GM19395 (cell line): ENCODE data around the gene OR4D11.
A peak's percentile ranks its signal among the peaks of the same experiment; 100 is the strongest.
"Not testable (repeated sequence)": the region's sequence is repeated elsewhere in the genome, so short reads cannot be mapped to it uniquely, and the experiment has no call there.

Experiments
- ATAC-seq: cut with Tn5 transposase; IDR thresholded peaks from one replicate; pipeline ENCODE4 v1.9.1; 2021; ENCODE audit warnings: mild to moderate bottlenecking, moderate library complexity; ENCODE audit not compliant: unreplicated experiment

Gene OR4D11

GRCh38 chr11:59547605-59548308 is 44.4 kb downstream of the OR4D11 start:
- ATAC-seq: not testable (repeated sequence)

- no peak for ATAC-seq
Observed at GRCh38 chr11:59548309-59548656, 44.9 kb downstream of the OR4D11 start.

DNA sequence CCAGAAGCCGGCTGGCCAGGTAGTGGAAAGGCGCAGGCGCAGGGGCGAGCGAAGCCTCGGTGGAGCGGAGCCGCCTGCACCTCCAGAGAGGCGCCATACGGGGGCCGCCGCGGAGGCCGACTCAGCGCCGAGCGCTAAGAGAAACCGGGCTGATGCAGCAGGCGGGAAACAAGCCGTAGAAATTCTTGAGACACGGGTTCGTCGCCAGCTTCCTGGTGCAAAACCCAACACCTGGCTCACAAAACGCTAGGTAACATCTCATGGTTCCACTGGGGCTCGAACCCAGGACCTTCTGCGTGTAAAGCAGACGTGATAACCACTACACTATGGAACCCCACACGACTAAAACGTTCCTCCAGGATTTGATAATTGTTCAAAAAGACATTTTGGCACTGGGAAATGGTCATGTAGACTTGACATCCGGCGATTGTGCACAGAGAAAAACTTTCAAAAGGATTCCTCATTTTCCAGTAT is 47.0 kb downstream of the OR4D11 start:
- peak; percentile 85 for ATAC-seq

- peak; percentile 48 for ATAC-seq
Observed at GRCh38 chr11:59550842-59551658, 47.7 kb downstream of the OR4D11 start.

DNA sequence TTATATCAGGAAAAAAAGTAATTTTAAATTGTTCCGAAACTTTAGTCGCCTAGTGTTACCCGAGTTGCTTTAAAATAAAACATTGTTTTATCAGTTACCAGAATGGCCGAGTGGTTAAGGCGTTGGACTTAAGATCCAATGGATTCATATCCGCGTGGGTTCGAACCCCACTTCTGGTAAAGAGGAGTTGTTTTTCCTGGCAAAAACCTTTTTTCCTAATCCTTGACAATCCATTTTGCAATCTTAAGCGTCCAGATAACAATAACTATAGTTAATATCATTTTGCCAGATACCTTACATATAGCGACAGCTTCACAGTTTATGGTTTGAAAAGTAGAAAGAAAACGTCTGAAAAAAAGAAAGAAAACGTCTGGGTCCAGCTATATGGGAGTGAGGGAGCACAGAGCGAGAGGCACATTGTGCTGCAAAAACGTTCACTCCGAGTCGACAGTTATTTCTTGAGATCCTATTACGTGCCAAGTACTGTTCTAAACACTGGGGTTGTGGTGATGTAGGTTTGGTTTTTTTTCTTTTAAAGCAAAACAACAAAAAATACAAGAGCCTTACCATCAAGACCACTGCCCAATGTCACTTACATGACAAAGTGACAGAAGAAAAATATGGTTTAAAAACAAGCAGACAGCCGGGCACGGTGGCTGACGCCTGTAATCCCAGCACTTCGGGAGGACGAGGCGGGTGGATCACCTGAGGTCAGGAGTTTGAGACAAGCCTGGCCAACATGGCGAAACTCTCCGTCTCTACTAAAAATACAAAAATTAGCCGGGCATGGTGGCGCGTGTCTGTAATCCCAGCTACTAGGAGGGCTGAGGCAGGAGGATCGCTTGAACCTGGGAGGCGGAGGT is 48.5 kb downstream of the OR4D11 start:
- no peak for ATAC-seq

DNA sequence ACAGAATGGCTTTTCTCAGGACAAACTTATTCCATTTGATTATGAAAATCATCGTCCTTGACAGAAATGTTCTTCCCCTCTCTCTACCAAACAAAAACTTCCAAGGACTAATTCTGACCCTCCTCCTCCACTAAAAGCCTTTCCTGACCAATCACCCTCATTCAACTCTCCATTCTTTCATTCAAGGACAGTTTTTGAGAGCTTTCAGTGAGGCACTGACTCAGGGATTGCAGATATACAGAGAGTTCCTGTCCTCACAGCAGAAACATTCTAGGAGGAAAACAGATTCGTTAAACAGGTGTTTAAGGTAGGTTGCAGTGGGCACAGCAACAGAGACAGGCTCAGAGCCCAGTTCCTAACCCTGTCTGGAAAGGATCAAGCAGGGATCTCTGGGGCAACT is 49.5 kb downstream of the OR4D11 start:
- no peak for ATAC-seq

DNA sequence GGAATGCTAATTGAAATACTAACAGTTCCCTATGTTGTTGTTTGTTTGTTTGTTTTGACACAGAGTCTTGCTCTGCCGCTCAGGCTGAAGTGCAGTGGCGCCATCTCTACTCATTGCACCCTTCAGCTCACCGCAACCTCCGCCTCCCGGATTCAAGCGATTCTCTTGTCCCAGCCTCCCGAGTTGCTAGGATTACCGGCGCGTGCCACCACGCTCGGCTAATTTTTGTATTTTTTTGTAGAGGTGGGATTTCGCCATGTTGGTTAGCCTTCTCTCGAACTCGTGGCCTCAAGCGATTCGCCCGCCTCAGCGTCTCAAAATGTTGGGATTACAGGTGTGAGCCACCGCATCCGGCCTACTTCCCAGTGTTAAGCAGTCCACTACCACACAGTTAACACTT is 49.9 kb downstream of the OR4D11 start:
- ATAC-seq: no peak
